Measurements from ENCODE around the gene SUPT3H. TPM values are rescaled to one million over a fixed set of nuclear protein-coding genes. Genes with fewer than 3 reads are reported as not detected.
"Not testable (repeated sequence)": the region's sequence is repeated elsewhere in the genome, so short reads cannot be mapped to it uniquely, and the experiment has no call there.

SUPT3H gene
- total and polyA plus RNA-seq, 2 donors = 9.4 to 12.5 TPM

DNA sequence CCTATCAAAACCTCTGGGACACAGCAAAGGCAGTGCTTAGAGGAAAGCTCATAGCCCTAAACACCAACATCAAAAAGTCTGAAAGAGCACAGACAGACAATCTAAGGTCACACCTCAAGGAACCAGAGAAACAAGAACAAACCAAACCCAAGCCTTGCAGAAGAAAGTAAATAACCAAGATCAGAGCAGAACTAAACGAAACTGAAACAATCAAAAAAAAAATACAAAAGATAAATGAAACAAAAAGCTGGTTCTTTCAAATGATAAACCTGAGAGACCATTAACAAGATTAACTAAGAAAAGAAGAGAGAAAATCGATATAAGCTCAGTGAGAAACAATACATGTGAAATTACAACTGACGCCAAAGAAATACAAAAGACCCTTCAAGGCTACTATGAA is 84.4 kb downstream of the SUPT3H start:
- Histone ChIP-seq H3K4me1 (ENCODE audit: insufficient read depth) (no peaks in the 10 kb centered on the region), H3K27ac (ENCODE audit: low read depth) (no peak overlapping the region), H3K36me3 (ENCODE audit: insufficient read depth) (no peaks in the 10 kb centered on the region), H3K4me3 (ENCODE audit: low read depth, low read length) (no peak overlapping the region)
- WGBS = 94% methylated on average over 3 of the region's 3 CpGs
- no peak for DNase-seq (ENCODE audit: extremely low spot score)

DNA sequence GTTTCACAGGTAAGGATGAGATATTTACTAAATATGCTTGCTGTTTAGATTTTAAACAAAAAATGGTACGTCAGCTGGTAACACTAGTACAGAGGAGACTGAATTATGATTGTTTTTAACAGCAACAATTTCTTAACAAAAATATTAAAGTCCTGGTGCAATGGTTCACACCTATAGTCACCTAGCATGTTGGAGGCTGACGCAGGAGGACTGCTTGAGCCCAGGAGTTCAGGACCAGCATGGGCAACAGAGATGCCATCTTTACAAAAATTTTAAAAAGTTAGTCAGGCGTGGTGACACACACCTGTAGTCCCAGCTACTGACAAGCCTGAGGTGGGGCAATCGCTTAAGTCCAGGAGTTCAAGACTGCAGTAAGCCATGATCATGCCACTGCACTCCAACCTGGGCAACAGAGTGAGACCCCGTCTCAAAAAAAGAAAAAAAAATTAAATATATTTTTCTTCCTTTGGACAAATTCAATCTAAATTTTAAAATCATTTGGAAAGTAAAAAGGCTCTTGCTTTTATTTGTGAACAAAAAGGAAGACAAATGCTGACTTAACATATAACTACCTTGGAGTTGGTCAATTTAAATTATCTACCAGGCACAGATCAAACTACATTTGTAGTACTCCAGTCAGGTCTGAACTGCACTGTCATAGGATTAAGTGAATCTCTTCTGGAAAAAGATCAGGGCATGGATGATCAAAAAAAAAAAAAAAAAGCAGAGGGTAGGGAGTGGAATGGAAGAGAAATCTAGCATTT is 87.8 kb downstream of the SUPT3H start:
- Histone ChIP-seq H3K4me1 (ENCODE audit: insufficient read depth) (no peaks in the 10 kb centered on the region), H3K4me3 (ENCODE audit: low read depth, low read length) (no peak overlapping the region), H3K27ac (ENCODE audit: low read depth) (no peak overlapping the region), H3K36me3 (ENCODE audit: insufficient read depth) (no peaks in the 10 kb centered on the region)
- no peak for DNase-seq (ENCODE audit: extremely low spot score)
- WGBS = 96% methylated on average over 5 of the region's 5 CpGs

- not testable (repeated sequence) for H3K4me1 ChIP-seq (ENCODE audit: insufficient read depth); H3K36me3 ChIP-seq (ENCODE audit: insufficient read depth); H3K27ac ChIP-seq (ENCODE audit: low read depth); H3K4me3 ChIP-seq (ENCODE audit: low read depth, low read length); DNase-seq (ENCODE audit: extremely low spot score)
- WGBS = 97% methylated on average over 3 of the region's 3 CpGs
Observed at GRCh38 chr6:45286707-45287106, 91.0 kb downstream of the SUPT3H start.

DNA sequence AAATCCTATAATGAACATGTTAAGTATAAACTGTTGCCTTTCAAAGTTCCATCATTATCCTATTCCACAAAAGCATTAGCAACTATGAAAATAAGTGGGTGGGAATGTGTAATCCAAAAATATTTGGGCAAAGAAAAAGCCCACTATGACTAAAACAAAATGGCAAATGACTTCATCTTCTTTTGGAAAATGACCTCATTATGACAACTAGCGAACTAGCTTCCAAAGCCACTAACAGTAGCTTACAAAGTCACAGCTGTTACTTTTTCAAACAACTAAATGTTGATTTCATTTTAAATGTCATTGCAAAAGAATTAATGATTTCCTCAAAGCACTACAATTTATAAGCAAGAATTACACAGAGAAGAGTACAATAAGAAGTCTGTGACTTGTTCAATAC is 99.4 kb downstream of the SUPT3H start:
- Histone ChIP-seq H3K36me3 (ENCODE audit: insufficient read depth) (no peaks in the 10 kb centered on the region), H3K27ac (ENCODE audit: low read depth) (no peak overlapping the region), H3K4me3 (ENCODE audit: low read depth, low read length) (no peak overlapping the region), H3K4me1 (ENCODE audit: insufficient read depth) (no peaks in the 10 kb centered on the region)
- WGBS = 84% methylated on average over 1 of the region's 1 CpG
- no peak for DNase-seq (ENCODE audit: extremely low spot score)

GRCh38 chr6:45277741-45278140 is 100.0 kb downstream of the SUPT3H start:
- not testable (repeated sequence) for H3K4me1 ChIP-seq (ENCODE audit: insufficient read depth); H3K36me3 ChIP-seq (ENCODE audit: insufficient read depth); H3K4me3 ChIP-seq (ENCODE audit: low read depth, low read length); DNase-seq (ENCODE audit: extremely low spot score); H3K27ac ChIP-seq (ENCODE audit: low read depth)
- 93% methylated on average over 4 of the region's 4 CpGs for WGBS

- H3K4me3 ChIP-seq (ENCODE audit: low read depth, low read length) = no peak overlapping the region
- WGBS = 93% methylated on average over 1 of the region's 1 CpG
- H3K27ac ChIP-seq (ENCODE audit: low read depth) = no peak overlapping the region
- DNase-seq (ENCODE audit: extremely low spot score) = no peak
- no peaks in the 10 kb centered on the region for H3K36me3 ChIP-seq (ENCODE audit: insufficient read depth)
- H3K4me1 ChIP-seq (ENCODE audit: insufficient read depth) = no peaks in the 10 kb centered on the region
Observed at GRCh38 chr6:45275358-45275757, 102.4 kb downstream of the SUPT3H start.

DNA sequence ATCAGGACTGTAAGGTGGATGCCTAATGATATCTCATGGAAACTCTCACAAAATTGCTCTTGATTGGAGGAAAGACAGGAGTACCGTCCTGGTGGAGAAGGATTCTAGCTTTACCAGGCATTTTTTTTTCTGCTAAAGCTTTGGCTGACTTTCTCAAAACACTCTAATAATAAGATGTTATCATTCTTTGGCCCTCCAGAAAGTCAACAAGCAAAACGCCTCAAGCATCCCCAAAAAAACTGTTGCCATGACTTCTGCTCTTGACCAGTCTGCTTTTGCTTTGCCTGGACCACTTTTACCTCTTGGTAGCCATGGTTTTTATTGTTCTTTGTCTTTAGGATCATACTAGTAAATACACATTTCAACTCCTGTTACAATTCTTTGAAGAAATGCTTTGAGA is 105.1 kb downstream of the SUPT3H start:
- no peak for DNase-seq (ENCODE audit: extremely low spot score)
- 76% methylated on average over 2 of the region's 2 CpGs for WGBS

GRCh38 chr6:45265246-45265645 is 112.5 kb downstream of the SUPT3H start:
- Histone ChIP-seq H3K4me3 (ENCODE audit: low read depth, low read length) (no peak overlapping the region), H3K4me1 (ENCODE audit: insufficient read depth) (no peaks in the 10 kb centered on the region), H3K27ac (ENCODE audit: low read depth) (no peak overlapping the region), H3K36me3 (ENCODE audit: insufficient read depth) (no peaks in the 10 kb centered on the region)
- DNase-seq (ENCODE audit: extremely low spot score) = no peak
- WGBS = 92% methylated on average over 2 of the region's 2 CpGs

More for the DNA sequence above, 105.1 kb downstream of the SUPT3H start:
- H3K27ac ChIP-seq (ENCODE audit: low read depth) = no peak overlapping the region
- no peak overlapping the region for H3K4me3 ChIP-seq (ENCODE audit: low read depth, low read length)
- H3K4me1 ChIP-seq (ENCODE audit: insufficient read depth) = no peaks in the 10 kb centered on the region
- no peaks in the 10 kb centered on the region for H3K36me3 ChIP-seq (ENCODE audit: insufficient read depth)

DNA sequence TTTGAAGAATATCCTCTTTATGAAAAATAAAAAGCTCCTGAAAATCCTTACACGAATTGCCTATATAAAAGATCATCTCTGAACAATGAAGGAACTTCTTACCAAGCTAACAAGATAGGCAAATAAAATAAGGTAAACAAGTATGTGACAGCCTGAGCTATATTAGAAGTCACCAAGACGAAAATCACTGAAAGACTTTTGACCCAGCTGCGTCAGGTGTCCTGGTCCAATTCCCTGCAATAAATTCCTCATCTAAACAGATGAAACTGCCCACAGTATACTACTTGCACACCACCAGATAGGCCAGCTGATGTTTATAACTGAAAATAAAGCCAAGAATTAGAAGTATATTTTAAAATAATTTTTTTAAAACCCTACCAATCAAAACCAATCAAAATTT is 117.0 kb downstream of the SUPT3H start:
- Histone ChIP-seq H3K27ac (ENCODE audit: low read depth) (no peak overlapping the region), H3K4me3 (ENCODE audit: low read depth, low read length) (no peak overlapping the region), H3K4me1 (ENCODE audit: insufficient read depth) (no peaks in the 10 kb centered on the region), H3K36me3 (ENCODE audit: insufficient read depth) (no peaks in the 10 kb centered on the region)
- no peak for DNase-seq (ENCODE audit: extremely low spot score)
- WGBS = 80% methylated on average over 3 of the region's 3 CpGs

GRCh38 chr6:45256697-45257695 is 120.7 kb downstream of the SUPT3H start:
- Histone ChIP-seq H3K27ac (ENCODE audit: low read depth) (no peak overlapping the region), H3K4me1 (ENCODE audit: insufficient read depth) (no peaks in the 10 kb centered on the region), H3K36me3 (ENCODE audit: insufficient read depth) (no peaks in the 10 kb centered on the region), H3K4me3 (ENCODE audit: low read depth, low read length) (no peak overlapping the region)
- no peak for DNase-seq (ENCODE audit: extremely low spot score)
- WGBS = 85% methylated on average over 9 of the region's 9 CpGs

- WGBS = 99% methylated on average over 4 of the region's 4 CpGs
- H3K4me1 ChIP-seq (ENCODE audit: insufficient read depth) = no peaks in the 10 kb centered on the region
- DNase-seq (ENCODE audit: extremely low spot score) = no peak
- H3K4me3 ChIP-seq (ENCODE audit: low read depth, low read length) = no peak overlapping the region
- H3K36me3 ChIP-seq (ENCODE audit: insufficient read depth) = no peaks in the 10 kb centered on the region
- no peak overlapping the region for H3K27ac ChIP-seq (ENCODE audit: low read depth)
Observed at GRCh38 chr6:45255434-45255833, 122.3 kb downstream of the SUPT3H start.

DNA sequence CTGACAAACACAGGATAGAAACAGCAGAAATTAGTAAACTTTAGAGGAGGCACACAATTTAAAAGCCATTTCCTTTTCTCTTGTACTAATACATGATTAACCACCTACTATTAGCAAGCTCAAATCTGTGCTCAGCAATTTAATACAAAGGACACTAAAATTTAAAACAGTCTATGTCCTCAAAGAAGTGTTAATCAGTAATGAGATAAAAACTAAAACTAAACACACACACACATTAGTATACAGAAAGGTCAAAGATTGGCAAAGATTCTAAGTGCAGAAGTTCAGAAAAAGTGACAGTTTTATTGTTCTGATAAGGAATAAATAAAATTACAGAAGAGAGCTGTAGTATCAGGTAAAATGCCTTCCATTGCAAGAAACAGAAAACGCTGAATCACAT is 123.5 kb downstream of the SUPT3H start:
- DNase-seq (ENCODE audit: extremely low spot score) = no peak
- WGBS = 52% methylated on average over 1 of the region's 1 CpG
- H3K4me1 ChIP-seq (ENCODE audit: insufficient read depth) = no peaks in the 10 kb centered on the region
- no peak overlapping the region for H3K4me3 ChIP-seq (ENCODE audit: low read depth, low read length)
- H3K27ac ChIP-seq (ENCODE audit: low read depth) = no peak overlapping the region
- no peaks in the 10 kb centered on the region for H3K36me3 ChIP-seq (ENCODE audit: insufficient read depth)

DNA sequence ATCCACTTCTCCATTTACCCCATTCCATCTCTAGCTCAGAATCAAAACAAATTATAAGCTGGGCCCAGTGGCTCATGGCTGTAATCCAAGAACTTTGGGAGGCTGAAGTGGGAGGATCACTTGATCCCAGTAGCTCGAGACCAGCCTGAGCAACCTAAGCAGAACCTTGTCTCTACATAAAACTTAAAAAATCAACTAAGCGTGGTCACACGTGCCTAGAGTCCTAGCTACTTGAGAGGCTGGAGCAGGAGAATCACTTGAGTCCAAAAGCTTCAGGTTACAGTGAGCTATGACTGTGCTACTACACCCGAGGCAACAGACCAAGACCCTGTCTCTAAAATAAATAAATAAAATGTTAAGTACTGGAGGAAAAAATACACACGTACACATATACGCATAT is 124.3 kb downstream of the SUPT3H start:
- no peak for DNase-seq (ENCODE audit: extremely low spot score)
- no peak overlapping the region for H3K4me3 ChIP-seq (ENCODE audit: low read depth, low read length)
- no peaks in the 10 kb centered on the region for H3K4me1 ChIP-seq (ENCODE audit: insufficient read depth)
- 90% methylated on average over 6 of the region's 6 CpGs for WGBS
- no peaks in the 10 kb centered on the region for H3K36me3 ChIP-seq (ENCODE audit: insufficient read depth)
- H3K27ac ChIP-seq (ENCODE audit: low read depth) = no peak overlapping the region

- Histone ChIP-seq H3K4me1 (ENCODE audit: insufficient read depth) (no peaks in the 10 kb centered on the region), H3K36me3 (ENCODE audit: insufficient read depth) (no peaks in the 10 kb centered on the region), H3K4me3 (ENCODE audit: low read depth, low read length) (no peak overlapping the region), H3K27ac (ENCODE audit: low read depth) (no peak overlapping the region)
- no peak for DNase-seq (ENCODE audit: extremely low spot score)
- WGBS = 97% methylated on average over 2 of the region's 2 CpGs
Observed at GRCh38 chr6:45231660-45232059, 146.1 kb downstream of the SUPT3H start.
